Measurements from ENCODE around the gene YEATS4.

GRCh38 chr12:69419701-69420100 is 60.2 kb downstream of the YEATS4 start:
- TF ChIP-seq POLR2A (IDR thresholded peaks at IDR 0.05) (no peak), CTCF (IDR thresholded peaks at IDR 0.05) (no peak)

All from heart left ventricle (tissue), 13 donors.